K562 (cell line): Measurements from ENCODE around the gene ADD2. TPM values are rescaled to one million over a fixed set of nuclear protein-coding genes. Genes with fewer than 3 reads are reported as not detected.

Experiments
- ARID3A ChIP-seq: IDR thresholded peaks from 2 replicates; pipeline ENCODE4 v1.6.1; 2012; ENCODE audit warnings: low read depth, low read length, improper control_type of control experiment, borderline replicate concordance
- CEBPG ChIP-seq, 3 experiments: fragments of 200-800 bp in 1 of 3; sonication (Bioruptor generic) in 1 of 3; sonication (generic) in 1 of 3; formaldehyde crosslinking in 1 of 3; IDR thresholded peaks in 2 of 3; conservative IDR thresholded peaks in 1 of 3; 2 replicates each; pipeline versions ENCODE4 v1.6.1 to v1.8.0; 2016 to 2022; ENCODE audit warnings: missing compliant biosample characterization in 2 of 3, missing genetic modification characterization in 2 of 3, mild to moderate bottlenecking in 1 of 3, missing genetic modification reagents in 1 of 3
- CSDE1 ChIP-seq, 2 experiments: fragments of 450-650 bp; IDR thresholded peaks; 2 replicates each; pipeline ENCODE4 v1.6.1; 2016; ENCODE audit warnings: mild to moderate bottlenecking in 1 of 2
- HMBOX1 ChIP-seq: sonication (generic); IDR thresholded peaks from 2 replicates; pipeline ENCODE4 v1.6.1; 2016
- MBD1 ChIP-seq: fragments of 250-450 bp; sonication (Bioruptor Pico); IDR thresholded peaks from 2 replicates; pipeline ENCODE4 v1.8.0; 2022; ENCODE audit warnings: inconsistent platforms
- NCOR1 ChIP-seq: fragments of 450-650 bp; IDR thresholded peaks from 2 replicates; pipeline ENCODE4 v1.6.1; 2016; ENCODE audit warnings: mild to moderate bottlenecking, moderate library complexity
- SMARCE1 ChIP-seq: fragments of 450-650 bp; IDR thresholded peaks from 2 replicates; pipeline ENCODE4 v1.7.1; 2016; ENCODE audit warnings: mild to moderate bottlenecking
- SMC3 ChIP-seq: conservative IDR thresholded peaks from 2 replicates; pipeline ENCODE4 v1.6.1; 2011; ENCODE audit warnings: low read depth, low read length, improper control_type of control experiment; ENCODE audit not compliant: insufficient read depth
- ZNF436 ChIP-seq: fragments of 250-450, 450-650 bp; sonication (Bioruptor Pico); formaldehyde crosslinking; IDR thresholded peaks from 2 replicates; pipeline ENCODE4 v1.7.0; 2020; ENCODE audit warnings: mild to moderate bottlenecking
- polyA plus RNA-seq, 8 experiments: library from polyadenylated mRNA; depleted of rRNA in 4 of 8; stranded (reverse) in 5 of 8; unstranded in 3 of 8; fragments of >200 nt; fragmentation: Nextera tagmentation in 2 of 8; fragmentation: Illumina TruSeq in 1 of 8; extraction: Ambion mirVana in 2 of 8; extraction: Trizol in 1 of 8; gene quantifications; 2 replicates each; pipeline versions ENCODE4 v1.2.1 to v1.2.3, GENCODE V29; 2011 to 2014; ENCODE audit warnings: inconsistent platforms in 1 of 8, missing spikeins in 1 of 8
- total RNA-seq, 7 experiments: library from RNA; depleted of rRNA in 6 of 7; stranded (reverse); fragments of >200 nt in 6 of 7; fragmentation: Illumina TruSeq in 2 of 7; extraction: Trizol in 2 of 7; gene quantifications; 2 replicates each; pipeline versions ENCODE4 v1.2.1 to v1.2.3, GENCODE V29; 2011 to 2021; ENCODE audit warnings: low replicate concordance in 1 of 7
- TF ChIP-seq, protein P1 (sequence below), 2 experiments: IDR thresholded peaks in 1 of 2; conservative IDR thresholded peaks in 1 of 2; 2 replicates each; pipeline ENCODE4 v1.6.1; 2016; ENCODE audit warnings: low read depth in 2 of 2, mild to moderate bottlenecking in 1 of 2, missing compliant biosample characterization in 1 of 2, missing genetic modification characterization in 1 of 2, moderate library complexity in 1 of 2

The ADD2 gene
- total and polyA plus RNA-seq, 9 of the 15 experiments (the other 6 are each of a cell fraction or from before 2014, with no cell fraction given): 3.5 to 63.0 (median 36.2) TPM

- TF ChIP-seq HMBOX1 (peak; percentile 74), CEBPG (CRISPR knock-in tag; IDR thresholded peaks at IDR 0.05) (no peak), CEBPG (tag; conservative IDR thresholded peaks at IDR 0.05 in 1 of 2, IDR thresholded peaks at IDR 0.05 in 1 of 2) (peak; percentile 37 to 59; a peak in 2 of 4 replicates), SMARCE1 (peak; percentile 37; the same call in 1 of the 2 replicates), CSDE1 (IDR thresholded peaks at IDR 0.05) (0 out of 4 replicates have a peak, but pooled peaks of 1 of the 2 experiments have one; percentile 14), NCOR1 (peak; percentile 72), MBD1 (CRISPR knock-in tag) (no peak), SMC3 (peak; percentile 85), ARID3A (peak; percentile 68; the same call in 1 of the 2 replicates), ZNF436 (CRISPR knock-in tag) (no peak)
- TF ChIP-seq, protein P1, sequence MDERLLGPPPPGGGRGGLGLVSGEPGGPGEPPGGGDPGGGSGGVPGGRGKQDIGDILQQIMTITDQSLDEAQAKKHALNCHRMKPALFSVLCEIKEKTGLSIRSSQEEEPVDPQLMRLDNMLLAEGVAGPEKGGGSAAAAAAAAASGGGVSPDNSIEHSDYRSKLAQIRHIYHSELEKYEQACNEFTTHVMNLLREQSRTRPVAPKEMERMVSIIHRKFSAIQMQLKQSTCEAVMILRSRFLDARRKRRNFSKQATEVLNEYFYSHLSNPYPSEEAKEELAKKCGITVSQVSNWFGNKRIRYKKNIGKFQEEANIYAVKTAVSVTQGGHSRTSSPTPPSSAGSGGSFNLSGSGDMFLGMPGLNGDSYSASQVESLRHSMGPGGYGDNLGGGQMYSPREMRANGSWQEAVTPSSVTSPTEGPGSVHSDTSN (CRISPR knock-in tag; IDR thresholded peaks at IDR 0.05; ENCODE audit: low read depth): no peak
- TF ChIP-seq, protein P1 (tag; conservative IDR thresholded peaks at IDR 0.05; ENCODE audit: low read depth): 0 out of 2 replicates have a peak, but pooled peaks have one; percentile 39
Observed at GRCh38 chr2:70785137-70785911, 17.3 kb upstream of the ADD2 start (continued).
